Esophagus (tissue), 2 donors: Measurements from ENCODE around the gene BEX1. TPM values are rescaled to one million over a fixed set of nuclear protein-coding genes. Genes with fewer than 3 reads are reported as not detected.
"Not testable (repeated sequence)": the region's sequence is repeated elsewhere in the genome, so short reads cannot be mapped to it uniquely, and the experiment has no call there.

ENCODE experiments used
- H3K27ac ChIP-seq, 2 donors: one replicate each; pipeline ENCODE4 v1.5.1; 2013; ENCODE audit warnings: low read depth in 2 of 2, mild to moderate bottlenecking in 2 of 2, inconsistent platforms in 1 of 2, low read length in 1 of 2, moderate library complexity in 1 of 2
- H3K27me3 ChIP-seq, 2 donors: one replicate each; pipeline ENCODE4 v1.6.1; 2013; ENCODE audit warnings: low read length in 2 of 2, control low read depth in 1 of 2, mild to moderate bottlenecking in 1 of 2; ENCODE audit not compliant: insufficient read depth in 2 of 2, control insufficient read depth in 1 of 2
- H3K36me3 ChIP-seq, 2 donors: one replicate each; pipeline ENCODE4 v1.6.1; 2013; ENCODE audit warnings: low read length in 1 of 2; ENCODE audit not compliant: control insufficient read depth in 2 of 2, insufficient read depth in 2 of 2
- H3K4me1 ChIP-seq, 2 donors: one replicate each; pipeline ENCODE4 v1.6.1; 2013; ENCODE audit warnings: low read length in 1 of 2; ENCODE audit not compliant: control insufficient read depth in 2 of 2, insufficient read depth in 2 of 2
- H3K4me3 ChIP-seq, 2 donors: one replicate each; pipeline ENCODE4 v1.5.1; 2013; ENCODE audit warnings: low read length in 2 of 2, mild to moderate bottlenecking in 2 of 2, low read depth in 1 of 2, moderate library complexity in 1 of 2
- H3K9me3 ChIP-seq, 2 donors: one replicate each; pipeline ENCODE4 v1.6.1; 2013; ENCODE audit warnings: mild to moderate bottlenecking in 2 of 2, low read depth in 1 of 2, low read length in 1 of 2, moderate library complexity in 1 of 2; ENCODE audit not compliant: control insufficient read depth in 2 of 2, insufficient read depth in 1 of 2
- WGBS, 2 donors: extraction: QIAGEN DNeasy Blood & Tissue Kit; methylation state at CpG; one replicate each; pipeline ENCODE4 v1.1.7; 2013; 5-methylcytosine and 5-hydroxymethylcytosine counted together
- polyA plus RNA-seq, 2 donors: library from polyadenylated mRNA; stranded (reverse); fragments of 200-250 nt; gene quantifications; one replicate each; pipeline ENCODE4 v1.2.3, GENCODE V29; 2013
- donor health status: healthy with polysubstance abuse.
- donor health status: Bipolar disorder and iron deficiency.

BEX1 gene
- under 1 TPM; 0.14 to 0.35 TPM for polyA plus RNA-seq

- Histone ChIP-seq H3K4me3 (no peak within 1 kb of the TSS), H3K27me3 (peaks cover 0 to 2% of the 10 kb centered on the region in 2 donors), H3K4me1 (no peaks in the 10 kb centered on the region), H3K27ac (no peak within 1 kb of the TSS), H3K9me3 (no peaks in the 10 kb centered on the region), H3K36me3 (no peaks in the 10 kb centered on the region)
- WGBS, 2 donors: 3 to 30% methylated on average over 20 to 39 of the region's 39 CpGs
Observed at GRCh38 chrX:103063918-103064434, at the start of gene BEX1. TSS of gene BEX1 (minus strand) at chrX:103064171. CDS start at chrX:103063274, 897 bp downstream.

GRCh38 chrX:103109497-103109896 is 45.5 kb upstream of the BEX1 start:
- not testable (repeated sequence) for H3K27me3 ChIP-seq, H3K27ac ChIP-seq, H3K9me3 ChIP-seq, H3K4me1 ChIP-seq, H3K4me3 ChIP-seq, H3K36me3 ChIP-seq
- WGBS, 2 donors: 80 to 92% methylated on average over 6 of the region's 6 CpGs

GRCh38 chrX:103107836-103108235 is 43.9 kb upstream of the BEX1 start:
- Histone ChIP-seq H3K27ac (no peak overlapping the region), H3K4me1 (no peaks in the 10 kb centered on the region), H3K4me3 (no peak overlapping the region), H3K36me3 (no peaks in the 10 kb centered on the region), H3K27me3 (no peaks in the 10 kb centered on the region), H3K9me3 (no peaks in the 10 kb centered on the region)
- 86 to 94% methylated on average over 1 to 4 of the region's 4 CpGs for WGBS, 2 donors

GRCh38 chrX:103107227-103107737 is 43.3 kb upstream of the BEX1 start:
- not testable (repeated sequence) for H3K27me3 ChIP-seq, H3K4me1 ChIP-seq, H3K4me3 ChIP-seq, H3K27ac ChIP-seq, H3K36me3 ChIP-seq, H3K9me3 ChIP-seq
- WGBS, 2 donors: 93 to 96% methylated on average over 13 to 21 of the region's 21 CpGs

DNA sequence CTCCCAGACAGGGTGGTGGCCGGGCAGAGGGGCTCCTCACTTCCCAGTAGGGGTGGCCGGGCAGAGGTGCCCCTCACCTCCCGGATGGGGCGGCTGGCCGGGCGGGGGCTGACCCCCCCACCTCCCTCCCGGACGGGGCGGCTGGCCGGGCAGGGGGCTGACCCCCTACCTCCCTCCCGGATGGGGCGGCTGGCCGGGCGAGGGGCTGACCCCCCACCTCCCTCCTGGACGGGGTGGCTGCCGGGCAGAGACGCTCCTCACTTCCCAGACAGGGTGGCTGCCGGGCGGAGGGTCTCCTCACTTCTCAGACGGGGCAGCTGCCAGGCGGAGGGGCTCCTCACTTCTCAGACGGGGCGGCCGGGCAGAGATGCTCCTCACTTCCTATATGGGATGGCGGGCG is 40.4 kb upstream of the BEX1 start:
- not testable (repeated sequence) for H3K36me3 ChIP-seq, H3K4me3 ChIP-seq, H3K9me3 ChIP-seq, H3K4me1 ChIP-seq, H3K27me3 ChIP-seq, H3K27ac ChIP-seq
- WGBS, 2 donors: 87 to 96% methylated on average over 16 to 26 of the region's 26 CpGs

DNA sequence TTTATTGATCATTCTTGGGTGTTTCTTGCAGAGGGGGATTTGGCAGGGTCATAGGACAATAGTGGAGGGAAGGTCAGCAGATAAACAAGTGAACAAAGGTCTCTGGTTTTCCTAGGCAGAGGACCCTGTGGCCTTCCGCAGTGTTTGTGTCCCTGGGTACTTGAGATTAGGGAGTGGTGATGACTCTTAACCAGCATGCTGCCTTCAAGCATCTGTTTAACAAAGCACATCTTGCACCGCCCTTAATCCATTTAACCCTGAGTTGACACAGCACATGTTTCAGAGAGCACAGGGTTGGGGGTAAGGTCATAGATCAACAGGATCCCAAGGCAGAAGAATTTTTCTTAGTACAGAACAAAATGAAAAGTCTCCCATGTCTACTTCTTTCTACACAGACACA is 39.9 kb upstream of the BEX1 start:
- not testable (repeated sequence) for H3K4me3 ChIP-seq, H3K9me3 ChIP-seq, H3K27ac ChIP-seq, H3K27me3 ChIP-seq, H3K4me1 ChIP-seq, H3K36me3 ChIP-seq
- no CpG with 5 or more reads among the region's 2 CpGs for WGBS, 2 donors

DNA sequence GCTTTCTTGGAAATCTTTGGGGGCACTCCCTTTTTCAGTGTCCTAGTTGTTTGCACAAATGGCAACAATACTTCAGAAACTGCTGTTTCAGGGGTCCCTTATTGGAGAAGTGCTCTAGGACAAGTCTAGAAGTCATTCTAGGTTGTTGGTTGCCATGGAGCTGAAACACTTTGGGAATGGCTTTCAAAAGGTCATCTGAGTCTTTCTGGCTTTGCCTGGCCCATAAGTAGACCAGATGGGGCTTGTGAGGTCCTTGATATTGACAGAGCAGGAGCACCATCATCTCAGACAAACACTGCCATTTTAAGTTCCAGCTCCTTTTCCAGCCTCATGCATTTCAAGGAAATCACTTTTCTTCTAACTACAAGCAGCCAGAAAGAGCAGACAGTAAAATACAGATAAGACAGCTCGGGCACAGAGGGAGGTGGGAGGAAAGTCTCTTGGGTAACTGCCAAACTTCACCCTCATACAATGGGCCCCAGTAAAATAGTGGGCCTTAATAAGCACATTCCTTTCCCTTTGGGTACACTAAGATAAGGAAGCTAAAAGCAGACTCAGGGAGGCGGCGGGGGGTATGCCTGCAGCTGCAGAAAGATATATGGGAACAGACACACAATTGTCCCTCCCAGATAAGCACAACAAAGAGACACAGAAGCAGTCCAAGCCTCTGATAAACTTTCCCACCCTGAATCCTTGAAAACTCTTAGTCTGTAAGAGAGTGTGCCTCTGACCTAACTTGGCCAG is 37.5 kb upstream of the BEX1 start:
- Histone ChIP-seq H3K4me1 (no peaks in the 10 kb centered on the region), H3K27me3 (no peaks in the 10 kb centered on the region), H3K27ac (no peak overlapping the region), H3K36me3 (no peaks in the 10 kb centered on the region), H3K9me3 (no peaks in the 10 kb centered on the region), H3K4me3 (no peak overlapping the region)
- WGBS, 2 donors: 47 to 50% methylated on average over 3 of the region's 3 CpGs

DNA sequence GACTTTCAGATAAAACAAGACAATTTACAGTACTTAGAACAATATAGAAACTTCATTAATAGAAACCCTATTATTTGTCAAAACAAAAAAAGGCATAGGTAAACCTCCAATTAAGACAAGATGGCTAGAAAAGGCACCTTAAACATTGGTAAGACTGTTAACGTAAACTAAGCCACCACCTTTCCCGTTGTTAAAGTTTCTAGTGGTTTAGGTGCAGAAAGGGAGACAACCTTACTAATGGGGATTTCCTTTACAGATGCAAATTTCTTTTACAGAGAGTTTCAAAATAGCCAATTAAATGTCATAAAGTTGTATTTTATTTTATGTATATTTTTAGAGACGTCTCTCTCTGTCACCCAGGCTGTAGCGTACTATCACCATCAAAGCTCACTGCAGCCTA is 36.5 kb upstream of the BEX1 start:
- Histone ChIP-seq H3K36me3 (no peaks in the 10 kb centered on the region), H3K4me3 (no peak overlapping the region), H3K4me1 (no peaks in the 10 kb centered on the region), H3K27me3 (no peaks in the 10 kb centered on the region), H3K9me3 (no peaks in the 10 kb centered on the region), H3K27ac (no peak overlapping the region)
- 87 to 90% methylated on average over 4 of the region's 4 CpGs for WGBS, 2 donors

DNA sequence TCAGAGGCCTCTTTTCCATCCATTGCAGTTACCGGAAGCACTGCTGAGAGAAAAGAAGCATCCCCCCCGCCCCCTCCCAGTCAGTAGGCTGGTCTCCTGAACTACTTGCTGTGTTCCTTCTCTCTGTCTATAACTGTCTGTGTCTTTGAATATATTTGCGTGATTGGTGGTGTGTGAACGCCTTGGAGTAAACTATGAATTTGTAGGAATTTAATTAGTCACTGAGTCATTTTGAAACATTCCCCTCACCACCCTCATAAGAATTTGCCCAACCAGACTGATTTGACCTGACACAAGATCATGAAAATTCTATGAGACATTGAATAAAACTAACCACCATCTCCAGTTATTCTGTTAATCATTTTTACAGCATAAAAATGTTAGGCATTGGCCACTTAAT is 35.7 kb upstream of the BEX1 start:
- no peak overlapping the region for H3K4me3 ChIP-seq
- WGBS, 2 donors: 72 to 83% methylated on average over 4 of the region's 4 CpGs
- H3K9me3 ChIP-seq: no peaks in the 10 kb centered on the region
- no peak overlapping the region for H3K27ac ChIP-seq
- no peaks in the 10 kb centered on the region for H3K36me3 ChIP-seq
- H3K27me3 ChIP-seq: no peaks in the 10 kb centered on the region
- no peaks in the 10 kb centered on the region for H3K4me1 ChIP-seq

GRCh38 chrX:103098488-103098887 is 34.5 kb upstream of the BEX1 start:
- Histone ChIP-seq H3K4me1 (no peaks in the 10 kb centered on the region), H3K27ac (no peak overlapping the region), H3K4me3 (no peak overlapping the region), H3K27me3 (no peaks in the 10 kb centered on the region), H3K9me3 (no peaks in the 10 kb centered on the region), H3K36me3 (no peaks in the 10 kb centered on the region)
- WGBS, 2 donors: 69 to 71% methylated on average over 2 of the region's 2 CpGs
